Dedifferentiated amniotic fluid mesenchymal stem cell (primary cell): ENCODE data around the gene NDE1.
"Not testable (repeated sequence)": the region's sequence is repeated elsewhere in the genome, so short reads cannot be mapped to it uniquely, and the experiment has no call there.

Experiments used
- DNase-seq: peaks from one replicate; pipeline ENCODE4 v3.0.0-alpha.2; 2016; ENCODE audit errors: extremely low spot score

Gene NDE1

GRCh38 chr16:15650019-15650697 is at the start of gene NDE1:
NDE1 (plus strand) TSS chr16:15650245; CDS start chr16:15664779, 14,534 bp downstream.
- DNase-seq, result peak; percentile 87

GRCh38 chr16:15601212-15601879 is 48.7 kb upstream of the NDE1 start:
- no peak for DNase-seq

GRCh38 chr16:15602285-15603044 is 47.6 kb upstream of the NDE1 start:
- DNase-seq, result no peak

- no peak for DNase-seq
These were observed 45.3 kb upstream of the NDE1 start for GRCh38 chr16:15604460-15605440.

GRCh38 chr16:15605839-15606517 is 44.1 kb upstream of the NDE1 start:
- DNase-seq, result no peak

- no peak for DNase-seq
These were observed 43.4 kb upstream of the NDE1 start for GRCh38 chr16:15606518-15607220.

- DNase-seq, result not testable (repeated sequence)
These were observed 42.8 kb upstream of the NDE1 start for GRCh38 chr16:15607221-15607699.

- DNase-seq, result no peak
These were observed 42.2 kb upstream of the NDE1 start for GRCh38 chr16:15607700-15608396.

- DNase-seq, result no peak
These were observed 41.4 kb upstream of the NDE1 start for GRCh38 chr16:15608398-15609285.

GRCh38 chr16:15609286-15609649 is 40.8 kb upstream of the NDE1 start:
- no peak for DNase-seq

- DNase-seq, result no peak
These were observed 39.6 kb upstream of the NDE1 start for GRCh38 chr16:15610369-15610871.

- no peak for DNase-seq
These were observed 38.4 kb upstream of the NDE1 start for GRCh38 chr16:15611610-15612009.

- DNase-seq, result no peak
These were observed 36.4 kb upstream of the NDE1 start for GRCh38 chr16:15613676-15614075.

GRCh38 chr16:15616012-15616411 is 34.0 kb upstream of the NDE1 start:
- DNase-seq, result no peak

GRCh38 chr16:15616475-15617165 is 33.4 kb upstream of the NDE1 start:
- no peak for DNase-seq

- no peak for DNase-seq
These were observed 32.1 kb upstream of the NDE1 start for GRCh38 chr16:15617901-15618300.

- peak; percentile 21 for DNase-seq
These were observed 31.7 kb upstream of the NDE1 start for GRCh38 chr16:15618392-15618791.
